GM23338 (cell line): ENCODE data around the gene CLIP1. TPM values are rescaled to one million over a fixed set of nuclear protein-coding genes. Genes with fewer than 3 reads are reported as not detected.
"Not testable (repeated sequence)": the region's sequence is repeated elsewhere in the genome, so short reads cannot be mapped to it uniquely, and the experiment has no call there.

Experiments used
- ATAC-seq: fragments of 200-7000 bp; cut with Tn5 transposase; 3 replicates; pipeline ENCODE4 v1.9.1; 2020
- DNase-seq: peaks from one replicate; pipeline ENCODE4 v3.0.0-alpha.2; 2015; ENCODE audit warnings: low spot score
- H2AFZ ChIP-seq: fragments of 200-600 bp; sonication (generic); 2 replicates; pipeline ENCODE4 v1.8.0; 2016; ENCODE audit warnings: antibody characterized with exemption, mild to moderate bottlenecking, moderate library complexity
- H3F3A ChIP-seq: fragments of 200-600 bp; sonication (generic); replicated peaks from 2 replicates; pipeline ENCODE4 v1.8.0; 2017; ENCODE audit warnings: antibody characterized with exemption, mixed run types, low read depth
- H3K27ac ChIP-seq: fragments of 200-600 bp; sonication (generic); 2 replicates; pipeline ENCODE4 v1.6.1; 2016; ENCODE audit warnings: low read depth
- H3K27me3 ChIP-seq: fragments of 200-600 bp; sonication (generic); 2 replicates; pipeline ENCODE4 v1.8.0; 2016; ENCODE audit warnings: mild to moderate bottlenecking, mixed run types, moderate library complexity; ENCODE audit not compliant: insufficient read depth
- H3K36me3 ChIP-seq: fragments of 200-600 bp; sonication (generic); 2 replicates; pipeline ENCODE4 v1.8.0; 2016; ENCODE audit warnings: mild to moderate bottlenecking; ENCODE audit not compliant: insufficient read depth
- H3K4me1 ChIP-seq: fragments of 200-600 bp; sonication (generic); 2 replicates; pipeline ENCODE4 v1.8.0; 2016; ENCODE audit warnings: mild to moderate bottlenecking, moderate library complexity; ENCODE audit not compliant: insufficient read depth
- H3K4me2 ChIP-seq: fragments of 200-600 bp; sonication (generic); 2 replicates; pipeline ENCODE4 v1.7.1; 2017; ENCODE audit warnings: mixed run types
- H3K4me3 ChIP-seq: fragments of 200-600 bp; sonication (generic); 2 replicates; pipeline ENCODE4 v1.6.1; 2016; ENCODE audit warnings: mixed run types
- H3K79me2 ChIP-seq: fragments of 200-600 bp; sonication (generic); replicated peaks from 2 replicates; pipeline ENCODE4 v1.8.0; 2017; ENCODE audit warnings: mild to moderate bottlenecking; ENCODE audit not compliant: insufficient read depth
- H3K9me2 ChIP-seq: fragments of 200-600 bp; sonication (generic); 2 replicates; pipeline ENCODE4 v1.8.0; 2017; ENCODE audit not compliant: insufficient read depth
- H4K20me1 ChIP-seq: fragments of 200-600 bp; sonication (generic); replicated peaks from 2 replicates; pipeline ENCODE4 v1.8.0; 2017; ENCODE audit warnings: mild to moderate bottlenecking; ENCODE audit not compliant: insufficient read depth
- H3K27ac Mint-ChIP-seq: 2 replicates; pipeline ENCODE4 v1.8.0; 2020; ENCODE audit warnings: inconsistent platforms, mild to moderate bottlenecking, moderate library complexity, mixed read lengths
- H3K27me3 Mint-ChIP-seq: 3 replicates; pipeline ENCODE4 v1.8.0; 2022; ENCODE audit warnings: low read depth, mild to moderate bottlenecking, moderate library complexity, mixed read lengths, inconsistent platforms; ENCODE audit not compliant: insufficient read depth, poor library complexity
- H3K36me3 Mint-ChIP-seq: 3 replicates; pipeline ENCODE4 v1.8.0; 2021; ENCODE audit warnings: low read depth, mild to moderate bottlenecking, inconsistent platforms, moderate library complexity, mixed read lengths
- H3K4me1 Mint-ChIP-seq: 3 replicates; pipeline ENCODE4 v1.8.0; 2020; ENCODE audit warnings: mild to moderate bottlenecking, inconsistent platforms, mixed read lengths
- H3K4me3 Mint-ChIP-seq: 3 replicates; pipeline ENCODE4 v1.8.0; 2021; ENCODE audit warnings: moderate library complexity, mild to moderate bottlenecking, inconsistent platforms, mixed read lengths
- H3K9me3 Mint-ChIP-seq: 3 replicates; pipeline ENCODE4 v1.8.0; 2020; ENCODE audit warnings: moderate library complexity, mild to moderate bottlenecking, inconsistent platforms, mixed read lengths
- CTCF ChIP-seq, 2 experiments: fragments of 200-600 bp in 1 of 2; sonication (generic) in 1 of 2; conservative IDR thresholded peaks; 2 replicates each; pipeline versions ENCODE4 v1.5.1 to v1.6.1; 2016 to 2017; ENCODE audit warnings: antibody characterized with exemption in 2 of 2, low read depth in 2 of 2, mild to moderate bottlenecking in 2 of 2, moderate library complexity in 1 of 2
- REST ChIP-seq: IDR thresholded peaks from one replicate; pipeline ENCODE4 v1.6.1; 2018; ENCODE audit warnings: antibody characterized with exemption; ENCODE audit not compliant: unreplicated experiment
- polyA plus RNA-seq: library from polyadenylated mRNA; unstranded; fragments of >200 nt; fragmentation: Nextera tagmentation; extraction: Ambion mirVana; gene quantifications from 2 replicates; pipeline ENCODE4 v1.2.1, GENCODE V29; 2016
- total RNA-seq: library from RNA; depleted of rRNA; stranded (reverse); fragments of >200 nt; shearing (Covaris generic); gene quantifications from 2 replicates; pipeline ENCODE4 v1.2.3, GENCODE V29; 2014

The CLIP1 gene
- total and polyA plus RNA-seq, 2 experiments from 2014 or later, result 11.5 to 21.1 TPM

GRCh38 chr12:122471324-122472226 is 49.1 kb upstream of the CLIP1 start:
- H3K36me3 ChIP-seq, result peaks cover 22% of the 10 kb centered on the region
- peaks cover 8% of the 10 kb centered on the region for H3K27me3 Mint-ChIP-seq
- H3K4me3 ChIP-seq, result no peak overlapping the region
- H2AFZ ChIP-seq, result no peak overlapping the region
- no peak overlapping the region for H3K27ac ChIP-seq
- DNase-seq (peak; percentile 71), ATAC-seq (no peak; the same call in 1 of the 3 replicates)
- no peaks in the 10 kb centered on the region for H3K9me3 Mint-ChIP-seq
- H3K9me2 ChIP-seq, result no peaks in the 10 kb centered on the region
- peak; percentile 69 to 92 for TF ChIP-seq CTCF (conservative IDR thresholded peaks at IDR 0.05; ENCODE audit: low read depth in 2 of 2)
- no peak for TF ChIP-seq REST
- peaks cover 7% of the 10 kb centered on the region; the same call in 1 of the 2 replicates for H4K20me1 ChIP-seq
- no peak overlapping the region; the same call in 1 of the 2 replicates for H3K27ac Mint-ChIP-seq
- peaks cover 37% of the 10 kb centered on the region for H3K36me3 Mint-ChIP-seq
- H3F3A ChIP-seq, result 0 out of 2 replicates have a peak, but pooled peaks cover 4% of the 10 kb centered on the region
- no peaks in the 10 kb centered on the region for H3K79me2 ChIP-seq
- H3K4me1 ChIP-seq, result no peaks in the 10 kb centered on the region
- H3K4me2 ChIP-seq, result no peak overlapping the region
- no peaks in the 10 kb centered on the region for H3K4me1 Mint-ChIP-seq
- no peaks in the 10 kb centered on the region for H3K27me3 ChIP-seq
- no peak overlapping the region for H3K4me3 Mint-ChIP-seq

GRCh38 chr12:122470576-122470975 is 48.1 kb upstream of the CLIP1 start:
- H3K9me3 Mint-ChIP-seq, result not testable (repeated sequence)

GRCh38 chr12:122469856-122470255 is 47.4 kb upstream of the CLIP1 start:
- Histone ChIP-seq H3K36me3 (peaks cover 12% of the 10 kb centered on the region), H3K27ac (0 out of 2 replicates have a peak overlapping the region, but pooled peaks have one; percentile 14)
- not testable (repeated sequence) for H3K27ac Mint-ChIP-seq, H3F3A ChIP-seq, H2AFZ ChIP-seq, H3K4me1 Mint-ChIP-seq, H3K4me3 ChIP-seq, H3K4me1 ChIP-seq, H3K9me3 Mint-ChIP-seq, H3K4me3 Mint-ChIP-seq, H3K79me2 ChIP-seq, H3K27me3 Mint-ChIP-seq, DNase-seq, H3K4me2 ChIP-seq, H4K20me1 ChIP-seq, H3K9me2 ChIP-seq, ATAC-seq, H3K27me3 ChIP-seq
- H3K36me3 Mint-ChIP-seq, result peaks cover 21% of the 10 kb centered on the region

More at GRCh38 chr12:122470576-122470975, 48.1 kb upstream of the CLIP1 start:
- not testable (repeated sequence) for H3K4me1 ChIP-seq, ATAC-seq, H3K27ac Mint-ChIP-seq, H3K4me3 Mint-ChIP-seq, H3K9me2 ChIP-seq, H3K27me3 Mint-ChIP-seq, H3F3A ChIP-seq, H3K4me3 ChIP-seq, H3K4me1 Mint-ChIP-seq, H3K4me2 ChIP-seq, H2AFZ ChIP-seq, DNase-seq, H3K27ac ChIP-seq, H4K20me1 ChIP-seq, H3K27me3 ChIP-seq, H3K79me2 ChIP-seq
- peaks cover 27% of the 10 kb centered on the region for H3K36me3 Mint-ChIP-seq
- peaks cover 12% of the 10 kb centered on the region for H3K36me3 ChIP-seq
